AG08395 (cell line): Measurements from ENCODE around the gene TMEM132C.
"Not testable (repeated sequence)": the region's sequence is repeated elsewhere in the genome, so short reads cannot be mapped to it uniquely, and the experiment has no call there.

Experiments used
- DNase-seq: peaks from one replicate; pipeline ENCODE4 v3.0.0; 2012; ENCODE audit warnings: mixed read lengths, low spot score

Gene TMEM132C

DNA sequence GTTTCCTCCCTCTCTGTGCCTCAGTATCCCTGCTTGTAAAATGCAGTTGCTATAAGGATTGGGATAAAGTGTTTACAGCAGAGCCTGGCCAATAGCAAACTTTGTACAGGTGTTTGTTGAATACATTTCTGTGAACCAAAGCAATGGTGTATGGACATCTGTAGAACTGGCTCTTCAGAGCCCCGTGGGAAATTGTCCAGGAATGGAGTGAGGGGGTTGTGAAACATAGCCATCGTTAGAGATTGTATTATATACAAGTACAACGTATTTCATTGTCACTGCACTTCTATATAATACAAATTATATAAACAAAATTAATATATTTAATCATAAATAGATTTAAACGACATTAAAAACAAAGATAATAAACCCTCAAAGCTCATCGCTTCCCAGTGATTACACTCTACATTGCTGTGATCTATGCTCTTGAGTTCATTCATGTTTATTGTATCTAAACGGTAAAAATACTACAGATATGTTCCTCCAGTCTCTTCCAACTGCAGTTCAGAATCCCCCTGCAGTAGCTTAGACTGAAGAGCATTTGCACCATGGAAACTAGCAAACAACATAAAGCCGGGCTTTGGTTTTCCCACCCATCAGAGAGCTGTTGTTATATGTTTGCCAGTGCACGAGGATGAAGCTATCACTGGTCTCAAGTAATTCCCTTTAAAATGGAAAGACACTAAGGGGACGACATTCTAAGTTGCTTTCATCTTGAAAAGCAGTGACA, 216.7 kb downstream of the TMEM132C start:
- DNase-seq = no peak

DNA sequence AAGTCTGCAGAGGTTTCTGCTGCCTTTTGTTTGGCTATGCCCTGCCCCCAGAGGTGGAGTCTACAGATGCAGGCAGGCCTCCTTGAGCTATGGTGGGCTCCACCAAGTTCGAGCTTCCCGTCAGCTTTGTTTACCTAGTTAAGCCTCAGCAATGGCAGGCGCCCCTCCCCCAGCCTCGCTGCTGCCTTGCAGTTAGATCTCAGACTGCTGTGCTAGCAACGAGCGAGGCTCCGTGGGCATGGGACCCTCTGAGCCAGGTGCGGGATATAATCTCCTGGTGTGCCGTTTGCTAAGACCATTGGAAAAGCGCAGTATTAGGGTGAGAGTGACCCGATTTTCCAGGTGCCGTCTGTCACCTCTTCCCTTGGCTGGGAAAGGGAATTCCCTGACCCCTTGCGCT, 230.4 kb downstream of the TMEM132C start:
- DNase-seq = not testable (repeated sequence)

DNA sequence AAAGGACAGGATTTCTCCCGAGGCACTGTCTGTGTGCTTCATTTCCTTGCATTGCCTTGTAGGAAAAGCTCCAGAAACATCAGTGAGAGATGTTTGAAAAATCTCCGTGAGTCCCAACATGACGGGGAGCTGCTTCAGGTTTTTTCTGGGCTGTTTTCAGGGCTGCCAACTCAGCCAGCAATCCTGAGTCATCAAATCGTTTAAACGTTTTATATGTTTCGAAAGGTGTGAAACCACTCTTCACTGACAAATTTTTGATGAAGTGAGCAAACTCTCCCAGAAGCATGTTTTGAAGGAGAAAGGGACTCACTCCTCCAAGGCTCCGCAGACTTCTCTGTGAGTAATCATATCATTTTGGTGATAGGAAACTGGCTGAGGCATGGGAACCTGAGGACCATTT, 240.5 kb downstream of the TMEM132C start:
- no peak for DNase-seq

DNA sequence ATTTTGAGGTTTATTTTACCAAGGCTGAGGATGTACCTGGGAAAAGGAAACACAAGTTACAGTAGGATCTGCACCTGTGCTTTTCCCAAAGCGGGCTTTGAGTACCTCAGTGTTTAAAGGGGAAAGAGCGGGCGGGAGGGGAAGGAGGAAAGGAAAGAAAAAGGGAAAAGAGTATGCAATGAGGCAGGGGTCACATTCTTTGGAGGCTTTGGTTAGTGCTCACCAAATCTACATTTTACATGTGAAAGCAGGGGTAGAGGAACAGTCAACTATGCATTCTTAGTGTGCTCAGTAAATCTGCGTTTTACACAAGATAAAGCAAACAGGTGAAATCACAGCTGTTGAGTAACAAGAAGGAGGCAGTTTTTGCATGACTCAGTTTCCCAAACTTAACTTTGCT, 242.2 kb downstream of the TMEM132C start:
- DNase-seq = no peak

DNA sequence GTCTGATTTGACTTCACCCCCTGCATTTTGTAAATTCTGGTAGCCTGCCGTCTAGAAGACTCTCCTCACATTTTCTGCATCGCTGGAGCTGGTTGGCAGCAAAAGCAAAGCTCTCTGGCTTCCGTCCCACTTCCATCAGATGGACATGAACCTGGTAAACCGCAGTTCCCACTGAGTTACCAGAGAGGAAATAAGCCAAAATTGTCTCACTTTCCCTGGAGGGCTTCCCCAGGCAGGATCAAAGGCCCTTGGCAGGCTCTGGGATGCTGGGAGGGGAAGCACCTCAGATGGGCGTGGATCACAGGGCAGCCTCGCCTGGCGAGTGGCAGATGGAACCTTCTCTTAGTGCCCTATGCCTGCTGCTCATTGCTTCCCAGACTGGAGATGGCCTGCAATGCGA, 243.5 kb downstream of the TMEM132C start:
- no peak for DNase-seq

DNA sequence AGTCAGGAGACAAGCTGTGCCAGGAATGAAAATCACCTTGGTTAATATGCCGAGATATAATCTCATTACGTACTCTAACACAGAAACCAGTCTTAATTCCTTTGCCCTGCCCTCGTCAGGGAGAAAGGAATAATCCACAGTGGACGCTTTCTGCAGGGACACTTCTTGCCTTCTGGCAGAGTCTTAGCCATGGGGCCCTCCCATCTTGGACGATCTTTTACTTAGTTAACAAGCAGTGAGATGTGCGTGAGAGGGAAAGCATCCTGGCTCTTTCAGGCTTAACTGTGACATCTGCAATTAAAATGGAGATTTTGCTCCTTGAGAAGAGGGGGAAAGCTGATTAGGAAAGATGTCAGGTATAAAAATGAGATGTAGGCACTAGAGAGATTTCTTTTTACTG, 246.4 kb downstream of the TMEM132C start:
- no peak for DNase-seq

DNA sequence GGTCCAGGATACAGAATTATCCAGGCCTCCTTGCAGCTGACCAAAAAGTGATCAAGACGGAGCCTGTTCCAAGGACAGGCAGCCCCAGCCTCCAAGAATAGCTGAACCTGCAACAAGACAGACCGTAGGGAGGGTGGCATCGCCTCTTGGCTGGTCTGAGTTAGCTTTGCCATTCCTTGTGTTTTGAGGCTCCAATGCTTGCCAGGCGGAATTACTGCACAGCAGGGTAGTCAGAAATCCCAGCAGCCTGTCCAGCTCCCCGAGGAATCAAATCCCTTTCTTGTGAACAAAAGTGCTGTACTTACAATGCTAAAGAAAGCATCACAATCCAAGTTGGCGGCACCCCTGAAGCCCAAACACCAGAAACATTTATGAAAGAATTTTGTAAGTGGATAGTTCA, 246.9 kb downstream of the TMEM132C start:
- DNase-seq = no peak

DNA sequence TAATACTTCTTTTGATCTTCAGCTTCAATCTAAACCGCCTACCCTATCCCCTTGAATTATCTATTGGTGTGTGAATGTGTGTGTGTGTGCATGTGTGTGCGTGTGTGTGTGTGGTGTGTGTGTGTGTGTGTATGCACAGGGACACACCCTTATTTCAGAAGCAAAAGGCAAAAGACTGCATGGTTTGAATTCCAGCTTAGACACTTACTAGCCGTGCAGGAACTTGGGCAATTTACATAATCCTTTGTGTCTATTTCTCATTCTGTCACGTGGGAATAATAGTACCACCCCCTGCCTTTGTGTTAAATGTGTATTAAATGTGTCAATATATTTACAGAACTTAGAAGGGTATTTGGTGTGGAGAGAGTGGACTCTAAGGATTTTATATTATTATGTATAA, 251.7 kb downstream of the TMEM132C start:
- DNase-seq = no peak

DNA sequence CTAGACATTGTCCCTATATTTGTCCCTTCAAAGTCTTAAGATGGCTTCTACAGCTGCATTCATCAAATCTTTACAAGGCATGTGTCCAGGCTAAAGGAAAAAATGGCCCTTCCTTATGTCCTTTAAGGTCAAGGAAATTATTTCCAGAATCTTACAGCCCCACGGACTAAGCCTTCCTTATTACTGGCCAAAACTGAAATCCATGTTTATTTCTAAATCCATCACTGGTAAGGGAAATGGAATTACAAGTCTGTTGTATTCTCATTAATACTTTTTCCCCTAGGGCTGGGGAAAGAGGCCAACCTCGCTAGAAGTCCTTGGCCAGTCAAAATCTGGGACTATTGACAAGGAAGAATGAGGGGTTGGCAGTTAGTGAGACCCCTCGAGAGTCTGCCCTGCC, 252.5 kb downstream of the TMEM132C start:
- no peak for DNase-seq

DNA sequence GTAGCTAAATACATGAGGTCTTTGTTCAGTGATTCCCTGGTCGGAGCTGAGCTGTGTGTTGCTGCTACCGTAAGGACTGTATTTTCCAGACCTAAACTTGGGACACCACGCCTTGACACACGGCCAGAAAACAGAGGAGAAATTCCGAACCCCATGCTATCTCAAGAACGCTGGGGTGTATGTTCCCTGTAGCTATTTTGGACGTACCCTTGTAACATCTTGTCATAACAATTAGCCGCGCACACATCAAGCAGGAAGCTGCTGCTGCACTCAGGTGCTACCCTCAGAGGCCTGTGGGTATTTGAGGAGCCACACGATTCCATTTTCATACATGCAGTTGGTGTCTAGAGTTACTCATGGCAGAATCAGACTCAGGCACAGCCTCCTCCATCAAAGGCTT, 255.0 kb downstream of the TMEM132C start:
- DNase-seq = no peak

DNA sequence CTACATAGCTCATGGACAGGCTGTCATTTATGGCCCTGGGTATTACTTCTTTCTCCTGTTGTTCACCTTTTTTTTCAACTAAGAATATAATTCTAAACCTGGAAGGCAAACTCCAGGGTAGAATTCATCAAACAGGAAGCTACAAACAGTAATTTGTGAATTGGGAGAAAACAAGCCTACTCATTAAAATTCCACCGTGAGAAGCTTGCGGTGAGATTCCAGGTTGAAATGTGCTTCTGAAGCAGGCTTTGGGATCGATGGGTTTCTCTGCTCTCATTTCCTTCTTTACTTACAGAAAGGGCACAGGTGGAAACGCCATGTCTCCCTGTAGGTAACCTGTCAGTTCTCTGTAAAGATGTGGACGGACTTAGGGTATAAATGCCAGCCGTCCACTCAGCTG, 257.5 kb downstream of the TMEM132C start:
- no peak for DNase-seq

DNA sequence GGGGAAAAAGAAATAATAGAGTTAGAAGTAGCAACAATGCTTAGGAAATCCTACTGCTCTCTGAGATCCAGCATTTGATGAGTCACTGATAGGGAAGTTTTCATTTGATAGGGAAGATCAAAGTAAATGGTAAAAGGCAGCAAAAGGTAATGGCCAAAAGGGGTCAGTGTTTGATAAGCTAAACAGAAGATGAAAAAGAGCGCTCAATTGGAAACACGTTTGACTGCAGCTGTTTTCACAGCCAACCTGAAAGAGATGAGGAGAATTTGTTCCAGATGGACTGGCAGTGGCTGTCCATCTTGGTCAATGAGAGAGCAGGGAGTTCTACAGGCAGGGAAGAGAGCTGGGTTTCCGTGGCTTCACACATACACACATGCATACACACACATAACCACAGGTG, 264.2 kb downstream of the TMEM132C start:
- DNase-seq = no peak

DNA sequence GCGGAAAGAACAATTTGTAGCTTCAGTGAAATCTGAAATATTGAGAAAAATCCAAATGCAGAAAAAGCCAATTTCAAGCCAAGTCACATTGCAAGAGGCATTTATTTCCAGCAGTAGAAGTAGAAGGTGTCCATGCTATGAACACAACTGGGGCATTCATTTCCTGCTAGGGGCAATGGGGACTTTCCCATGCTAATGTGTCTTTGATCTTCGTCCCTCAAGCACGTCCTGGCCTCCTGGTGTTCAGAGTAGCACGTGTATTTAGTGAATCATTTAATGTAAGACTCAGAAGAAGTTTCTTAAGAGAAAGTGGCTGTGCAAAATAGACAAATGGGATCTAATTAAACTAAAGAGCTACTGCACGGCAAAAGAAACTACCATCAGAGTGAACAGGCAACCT, 267.9 kb downstream of the TMEM132C start:
- DNase-seq = no peak

DNA sequence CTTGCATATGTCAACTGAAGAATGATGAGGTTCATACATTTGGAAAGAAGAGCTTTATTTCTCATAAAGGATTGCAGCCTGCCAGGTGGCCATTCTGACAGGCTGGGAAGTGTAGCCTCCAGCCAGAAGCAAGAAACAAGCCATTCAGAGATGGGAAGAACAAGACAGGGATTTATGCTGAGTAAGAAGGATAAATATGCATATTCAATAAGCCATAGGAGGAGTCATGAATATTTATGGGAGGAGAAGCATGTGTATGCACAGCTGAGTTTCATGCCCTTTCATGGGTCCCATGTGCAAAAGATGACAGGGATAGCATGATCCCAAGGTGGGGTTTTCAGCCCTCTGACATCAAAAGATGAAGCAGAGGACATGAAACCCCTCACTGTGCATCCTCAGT, 269.8 kb downstream of the TMEM132C start:
- no peak for DNase-seq

DNA sequence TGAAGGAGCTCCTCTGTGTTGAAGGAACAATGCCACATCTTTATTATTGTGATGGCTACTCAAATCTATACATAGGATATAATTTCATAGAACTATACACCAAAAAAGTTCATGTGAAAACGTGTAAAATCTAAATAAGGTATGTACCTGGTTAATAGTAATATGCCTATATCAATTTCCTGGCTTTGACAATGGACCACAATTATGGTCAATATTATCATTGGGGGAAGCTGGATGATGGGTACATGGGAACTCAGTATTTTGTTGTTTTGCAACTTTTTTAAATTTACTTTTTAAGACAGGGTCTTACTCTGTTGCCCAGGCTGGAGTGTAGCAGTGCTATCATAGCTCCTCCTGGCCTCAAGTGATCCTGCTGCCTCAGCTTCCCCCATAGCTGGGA, 270.7 kb downstream of the TMEM132C start:
- DNase-seq = no peak

DNA sequence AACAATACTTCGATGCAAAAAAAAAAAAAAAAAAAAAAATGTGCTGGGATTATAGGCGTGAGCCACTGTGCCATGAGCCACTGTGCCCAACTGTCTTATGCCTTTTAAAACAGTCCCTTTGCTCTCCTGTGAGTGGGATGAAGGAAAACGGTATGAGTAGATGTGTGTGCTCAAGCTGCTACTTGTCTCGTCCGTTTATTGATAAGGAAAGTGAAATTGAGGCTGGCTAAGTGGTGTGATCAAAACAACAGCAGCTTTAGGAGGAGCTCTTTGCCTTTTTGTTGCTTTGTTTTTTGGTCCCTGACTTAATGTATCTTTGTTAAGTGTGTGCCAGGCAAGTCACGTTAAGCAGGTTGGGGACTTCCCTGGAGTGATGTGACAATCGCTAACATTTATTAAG, 275.9 kb downstream of the TMEM132C start:
- no peak for DNase-seq

DNA sequence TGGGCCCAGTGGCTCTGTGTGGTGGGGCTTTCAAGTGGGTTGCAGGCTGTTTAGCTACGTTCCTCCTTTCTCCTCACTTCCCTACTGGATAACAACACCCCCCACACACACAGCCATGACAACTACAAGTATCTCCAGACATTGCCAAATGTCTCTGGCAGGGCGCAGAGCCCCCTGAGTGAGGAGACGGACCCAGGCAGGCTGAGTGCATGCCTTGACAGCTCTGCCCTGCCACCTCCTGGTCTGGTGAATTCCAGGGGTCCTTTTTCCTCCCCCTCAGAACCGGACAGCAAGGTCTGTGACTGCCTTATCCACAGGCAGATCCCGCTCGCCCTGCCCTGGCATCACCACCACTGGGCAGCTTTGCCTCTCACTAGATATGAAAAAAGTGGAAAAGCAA, 276.5 kb downstream of the TMEM132C start:
- DNase-seq = no peak

DNA sequence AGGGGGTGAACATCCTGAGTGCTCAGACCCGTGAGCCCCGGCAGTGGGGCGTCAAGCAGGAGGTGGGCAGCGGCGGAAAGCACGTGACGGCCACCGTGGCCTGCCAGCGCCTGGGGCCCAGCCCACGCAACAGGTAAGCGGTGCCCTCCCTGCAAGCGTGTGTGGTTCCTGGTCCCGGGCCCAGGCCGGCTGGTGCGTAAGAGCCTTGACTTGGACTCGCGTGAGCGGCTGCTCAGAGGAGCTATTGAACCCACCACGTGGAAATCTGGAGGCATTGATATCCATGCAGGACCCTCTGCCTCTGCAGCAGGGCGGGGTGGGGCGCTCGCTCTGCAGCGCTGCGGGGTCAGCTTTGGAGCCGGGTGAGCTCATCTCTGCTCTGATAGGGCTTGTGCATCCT, 277.0 kb downstream of the TMEM132C start:
- no peak for DNase-seq

DNA sequence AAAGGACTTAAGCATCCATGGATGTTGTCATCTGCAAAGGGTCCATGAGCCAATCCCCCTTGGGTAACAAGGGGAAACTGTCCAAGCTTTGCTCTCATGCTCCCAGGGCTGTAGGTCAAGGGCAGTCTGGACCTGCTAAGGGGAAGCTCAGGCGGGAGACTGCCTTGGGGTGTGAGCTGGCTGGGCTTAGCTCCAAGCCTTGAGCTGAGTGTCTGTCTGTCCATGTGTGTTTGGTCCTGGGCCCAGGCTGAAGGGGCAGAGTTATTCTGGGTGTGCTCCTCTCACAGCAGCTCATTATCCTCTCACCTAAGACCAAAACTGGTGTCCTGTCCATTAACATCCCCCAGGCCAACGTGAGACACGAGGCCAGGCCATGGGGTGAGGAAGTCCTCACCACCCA, 282.0 kb downstream of the TMEM132C start:
- DNase-seq = no peak

DNA sequence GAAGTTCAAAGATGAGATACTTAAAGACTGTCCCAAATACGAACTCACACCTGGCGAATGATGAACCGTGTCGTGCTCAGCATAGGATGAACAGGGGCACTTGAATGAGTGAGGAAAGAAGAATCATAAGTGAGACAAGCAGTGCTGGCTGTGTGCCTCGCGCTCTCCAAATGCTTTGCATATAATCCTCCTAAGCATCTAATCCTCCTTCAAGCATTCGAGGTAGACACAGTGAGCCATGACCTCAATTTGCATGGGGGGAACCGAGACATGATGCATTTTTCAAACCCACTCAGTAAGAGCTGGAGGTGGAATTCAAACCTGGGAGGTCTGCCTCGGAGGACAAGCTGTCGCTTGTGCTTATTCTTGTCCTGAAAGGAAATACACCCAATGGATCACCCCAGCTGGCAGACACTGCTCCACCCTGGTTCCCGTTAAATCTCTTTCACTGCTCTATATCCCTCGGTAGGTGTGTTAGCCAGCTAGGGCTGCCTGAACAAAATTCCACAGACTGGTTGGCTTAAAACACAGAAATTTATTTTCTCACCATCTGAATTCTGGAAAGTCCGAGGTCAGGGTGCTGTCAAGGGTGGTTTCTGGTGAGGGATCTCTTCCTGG, 282.7 kb downstream of the TMEM132C start:
- no peak for DNase-seq

DNA sequence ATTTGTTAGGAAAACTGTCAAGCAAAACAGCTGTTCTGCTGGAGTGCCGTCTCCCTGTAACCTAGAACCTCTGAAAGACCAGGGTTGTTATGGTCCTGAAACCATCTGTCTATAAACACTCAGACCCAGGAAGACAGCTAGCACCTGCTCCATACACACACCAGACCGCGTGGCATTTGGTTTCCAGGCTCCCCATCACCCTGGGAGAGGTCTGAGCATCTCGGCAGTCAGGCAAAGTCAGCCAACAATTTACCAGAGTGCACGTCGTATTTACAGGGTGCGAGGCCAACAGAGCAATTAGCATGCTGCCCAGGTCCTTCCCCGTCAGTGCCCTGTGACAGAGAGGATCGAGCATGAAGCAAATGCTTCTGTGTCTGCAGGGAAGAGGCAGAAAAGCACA, 284.3 kb downstream of the TMEM132C start:
- DNase-seq = no peak

DNA sequence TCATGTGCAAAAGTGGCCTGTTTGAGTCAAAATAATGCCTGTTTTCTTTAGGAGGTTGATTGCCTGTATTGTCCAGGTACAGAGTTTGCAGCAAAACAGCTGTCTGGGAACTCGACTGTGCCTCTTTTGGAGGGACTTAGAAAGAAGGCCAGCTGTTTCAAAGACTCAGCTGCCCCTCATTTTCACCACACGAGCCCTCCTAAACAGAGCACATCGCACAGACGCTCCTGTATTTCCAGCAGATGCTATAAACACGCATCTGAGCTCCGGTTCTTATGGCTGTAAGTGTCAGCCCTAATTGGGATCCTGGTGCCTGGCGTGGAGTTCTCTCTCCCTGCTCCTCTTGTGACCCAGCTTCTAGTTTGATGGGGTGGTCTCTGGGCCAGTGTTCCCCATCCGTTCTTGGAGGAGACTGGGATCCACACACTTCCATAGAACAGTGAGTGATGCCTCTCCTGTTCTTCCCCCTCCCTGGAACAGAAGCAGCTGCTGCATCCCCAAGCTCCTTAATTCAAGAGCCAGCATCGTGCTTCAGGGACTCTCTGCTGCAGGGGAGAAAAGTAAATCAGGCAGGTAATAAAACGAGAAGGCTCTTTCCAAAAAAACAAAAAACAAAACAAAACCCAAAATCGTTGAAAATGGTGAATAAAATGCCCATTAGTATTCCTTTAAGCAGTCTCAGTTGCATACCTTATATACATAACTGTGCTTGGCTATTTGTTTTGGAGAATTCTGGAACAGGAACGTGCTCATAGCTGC, 287.8 kb downstream of the TMEM132C start:
- DNase-seq = no peak

DNA sequence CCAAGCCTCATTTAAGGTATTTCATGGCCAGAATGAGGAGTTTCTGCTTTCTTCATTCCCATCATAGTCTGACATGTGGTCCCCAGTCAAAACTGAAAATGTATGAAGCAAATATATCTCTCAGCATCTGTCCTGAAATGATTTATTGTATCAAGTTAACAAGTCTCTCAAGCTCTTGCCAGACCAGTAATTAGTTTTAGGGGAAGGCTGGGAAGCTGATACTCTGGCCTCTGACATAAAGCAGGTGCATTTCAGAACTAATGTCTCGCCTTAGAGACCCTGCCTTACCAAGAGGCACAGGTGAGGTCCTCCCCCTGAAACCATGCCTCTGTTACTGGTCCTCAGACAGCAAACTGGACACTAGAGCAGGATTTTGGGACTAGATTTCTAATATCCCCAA, 290.3 kb downstream of the TMEM132C start:
- DNase-seq = no peak
